ENCODE results near the gene ICA1.

The ICA1 gene

GRCh38 chr7:8229927-8230326 lies 32.0 kb downstream of the ICA1 start (continued):
- TF ChIP-seq ZBTB1 (tag by site-specific recombination; IDR thresholded peaks at IDR 0.05), result no peak
- no peak for TF ChIP-seq ZNF112 (tag by site-specific recombination; IDR thresholded peaks at IDR 0.05)

- TF ChIP-seq ZFP37 (tag by site-specific recombination; IDR thresholded peaks at IDR 0.05), result no peak
- no peak for TF ChIP-seq ZBTB8A (tag by site-specific recombination; IDR thresholded peaks at IDR 0.05)
- no peak for TF ChIP-seq ZBTB48 (tag by site-specific recombination; IDR thresholded peaks at IDR 0.05)
- TF ChIP-seq, protein P1, sequence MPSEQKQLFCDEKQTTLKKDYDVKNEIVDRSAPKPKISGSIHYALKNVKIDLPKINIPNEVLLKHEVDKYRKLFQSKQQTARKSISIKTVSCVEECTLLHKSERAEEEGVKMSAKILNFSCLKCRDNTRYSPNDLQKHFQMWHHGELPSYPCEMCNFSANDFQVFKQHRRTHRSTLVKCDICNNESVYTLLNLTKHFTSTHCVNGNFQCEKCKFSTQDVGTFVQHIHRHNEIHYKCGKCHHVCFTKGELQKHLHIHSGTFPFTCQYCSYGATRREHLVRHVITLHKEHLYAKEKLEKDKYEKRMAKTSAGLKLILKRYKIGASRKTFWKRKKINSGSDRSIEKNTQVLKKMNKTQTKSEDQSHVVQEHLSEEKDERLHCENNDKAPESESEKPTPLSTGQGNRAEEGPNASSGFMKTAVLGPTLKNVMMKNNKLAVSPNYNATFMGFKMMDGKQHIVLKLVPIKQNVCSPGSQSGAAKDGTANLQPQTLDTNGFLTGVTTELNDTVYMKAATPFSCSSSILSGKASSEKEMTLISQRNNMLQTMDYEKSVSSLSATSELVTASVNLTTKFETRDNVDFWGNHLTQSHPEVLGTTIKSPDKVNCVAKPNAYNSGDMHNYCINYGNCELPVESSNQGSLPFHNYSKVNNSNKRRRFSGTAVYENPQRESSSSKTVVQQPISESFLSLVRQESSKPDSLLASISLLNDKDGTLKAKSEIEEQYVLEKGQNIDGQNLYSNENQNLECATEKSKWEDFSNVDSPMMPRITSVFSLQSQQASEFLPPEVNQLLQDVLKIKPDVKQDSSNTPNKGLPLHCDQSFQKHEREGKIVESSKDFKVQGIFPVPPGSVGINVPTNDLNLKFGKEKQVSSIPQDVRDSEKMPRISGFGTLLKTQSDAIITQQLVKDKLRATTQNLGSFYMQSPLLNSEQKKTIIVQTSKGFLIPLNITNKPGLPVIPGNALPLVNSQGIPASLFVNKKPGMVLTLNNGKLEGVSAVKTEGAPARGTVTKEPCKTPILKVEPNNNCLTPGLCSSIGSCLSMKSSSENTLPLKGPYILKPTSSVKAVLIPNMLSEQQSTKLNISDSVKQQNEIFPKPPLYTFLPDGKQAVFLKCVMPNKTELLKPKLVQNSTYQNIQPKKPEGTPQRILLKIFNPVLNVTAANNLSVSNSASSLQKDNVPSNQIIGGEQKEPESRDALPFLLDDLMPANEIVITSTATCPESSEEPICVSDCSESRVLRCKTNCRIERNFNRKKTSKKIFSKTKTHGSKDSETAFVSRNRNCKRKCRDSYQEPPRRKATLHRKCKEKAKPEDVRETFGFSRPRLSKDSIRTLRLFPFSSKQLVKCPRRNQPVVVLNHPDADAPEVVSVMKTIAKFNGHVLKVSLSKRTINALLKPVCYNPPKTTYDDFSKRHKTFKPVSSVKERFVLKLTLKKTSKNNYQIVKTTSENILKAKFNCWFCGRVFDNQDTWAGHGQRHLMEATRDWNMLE (tag by site-specific recombination; conservative IDR thresholded peaks at IDR 0.05; ENCODE audit: low read depth), result no peak
- TF ChIP-seq ZNF626 (tag by site-specific recombination; IDR thresholded peaks at IDR 0.05), result no peak
- TF ChIP-seq ZNF18 (tag by site-specific recombination; IDR thresholded peaks at IDR 0.05), result no peak
- TF ChIP-seq ZNF302 (tag by site-specific recombination; IDR thresholded peaks at IDR 0.05; ENCODE audit: low read depth), result no peak
- TF ChIP-seq ZNF645 (tag by site-specific recombination; IDR thresholded peaks at IDR 0.05), result no peak
- no peak for TF ChIP-seq ZNF707 (tag by site-specific recombination; IDR thresholded peaks at IDR 0.05)
- no peak for TF ChIP-seq KLF7 (tag by site-specific recombination; IDR thresholded peaks at IDR 0.05; ENCODE audit: borderline replicate concordance)
- TF ChIP-seq OSR2 (tag by site-specific recombination; IDR thresholded peaks at IDR 0.05), result no peak
- no peak for TF ChIP-seq ZNF785 (tag by site-specific recombination; IDR thresholded peaks at IDR 0.05)
- TF ChIP-seq MEIS1 (CRISPR knock-in tag; IDR thresholded peaks at IDR 0.05; ENCODE audit: borderline replicate concordance), result no peak
- TF ChIP-seq ZBTB7A (tag by site-specific recombination; IDR thresholded peaks at IDR 0.05; ENCODE audit: low read depth), result no peak
- no peak for TF ChIP-seq ZXDB (tag by site-specific recombination; IDR thresholded peaks at IDR 0.05)
- H3K36me3 ChIP-seq (ENCODE audit: control insufficient read depth in 2 of 2, insufficient read depth in 1 of 2, low read length in 2 of 2), result no peaks in the 10 kb centered on the region; a peak in 1 of 3 replicates
- ChIA-PET CTCF (no interaction called here), POLR2A (no interaction called here)
- no peak overlapping the region for H3K27ac ChIP-seq (ENCODE audit: extremely low read depth, low read depth, low read length)
- no peaks in the 10 kb centered on the region for H3K9me3 ChIP-seq (ENCODE audit: control insufficient read depth, insufficient read depth, low read depth, low read length)
- H3K4me1 ChIP-seq (ENCODE audit: control insufficient read depth, insufficient read depth, low read length), result no peaks in the 10 kb centered on the region
- H3K4me3 ChIP-seq (ENCODE audit: low read depth, low read length), result no peak overlapping the region
Observed at GRCh38 chr7:8228766-8229674, 32.9 kb downstream of the ICA1 start.

Measured in HEK293 (cell line).